T-helper 17 cell (primary cell): ENCODE measurements around the gene C16orf54. TPM values are rescaled to one million over a fixed set of nuclear protein-coding genes. Genes with fewer than 3 reads are reported as not detected.
"Not testable (repeated sequence)": the region's sequence is repeated elsewhere in the genome, so short reads cannot be mapped to it uniquely, and the experiment has no call there.

Source experiments
- ATAC-seq: fragments of 150-1000 bp; cut with Tn5 transposase; 2 replicates; pipeline ENCODE4 v1.10.0; 2021; ENCODE audit warnings: mild to moderate bottlenecking, moderate library complexity
- DNase-seq, 3 donors: peaks; one replicate each; pipeline versions ENCODE4 v3.0.0 to v3.0.0-alpha.2; 2020 to 2021
- H3K9me3 ChIP-seq: one replicate; pipeline ENCODE4 v1.7.0; 2013; ENCODE audit warnings: low read length, mild to moderate bottlenecking; ENCODE audit not compliant: control insufficient read depth, poor library complexity, severe bottlenecking
- H3K27ac Mint-ChIP-seq: one replicate; pipeline ENCODE4 v1.8.0; 2022; ENCODE audit warnings: mild to moderate bottlenecking, moderate library complexity, mixed read lengths
- H3K27me3 Mint-ChIP-seq: one replicate; pipeline ENCODE4 v1.8.0; 2022; ENCODE audit warnings: mixed read lengths
- H3K36me3 Mint-ChIP-seq: one replicate; pipeline ENCODE4 v1.8.0; 2022; ENCODE audit warnings: low read depth, mixed read lengths
- H3K4me1 Mint-ChIP-seq: one replicate; pipeline ENCODE4 v1.8.0; 2022; ENCODE audit warnings: mild to moderate bottlenecking, mixed read lengths
- H3K4me3 Mint-ChIP-seq: one replicate; pipeline ENCODE4 v1.8.0; 2022; ENCODE audit warnings: mild to moderate bottlenecking, moderate library complexity, mixed read lengths
- total RNA-seq, 4 donors: library from RNA in 2 of 4; stranded (reverse) in 2 of 4; gene quantifications; one replicate each; pipeline ENCODE4 v1.2.3 and lab custom pipeline; 2022 to 2026

The C16orf54 gene
- total RNA-seq, 2 donors from 2014 or later: 172 to 259 TPM

DNA sequence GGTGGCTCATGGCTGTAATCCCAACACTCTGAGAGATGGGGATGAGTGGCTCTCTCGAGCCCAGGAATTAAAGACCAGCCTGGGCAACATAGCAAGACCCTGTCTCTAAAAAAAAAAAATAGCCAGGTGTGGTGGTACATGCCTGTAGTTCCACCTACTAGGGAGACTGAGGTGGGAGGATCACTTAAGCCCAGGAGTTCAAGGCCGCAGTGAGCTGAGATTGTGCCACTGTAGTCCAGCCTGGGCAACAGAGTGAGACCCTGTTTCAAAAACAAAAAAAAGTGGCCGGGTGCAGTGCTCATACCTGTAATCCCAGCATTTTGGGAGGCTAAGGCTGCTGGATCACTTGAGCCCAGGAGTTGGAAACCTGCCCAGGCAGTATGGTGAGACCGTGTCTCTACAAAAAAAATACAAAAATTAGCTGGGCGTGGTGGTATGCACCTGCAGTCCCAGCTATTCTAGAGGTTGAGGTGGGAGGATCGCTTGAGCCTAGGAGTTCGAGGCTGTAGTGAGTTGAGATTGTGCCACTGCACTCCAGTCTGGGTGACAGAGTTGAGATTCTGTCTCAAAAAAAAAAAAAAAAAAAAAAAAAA, 3.0 kb downstream of the C16orf54 start:
- H3K9me3 ChIP-seq: no peaks in the 10 kb centered on the region
- Mint-ChIP-seq H3K27ac (peak overlapping the region; percentile 100), H3K4me1 (peaks cover 73% of the 10 kb centered on the region), H3K4me3 (peak overlapping the region; percentile 98), H3K27me3 (no peaks in the 10 kb centered on the region), H3K36me3 (peaks cover 16% of the 10 kb centered on the region)
- no peak for ATAC-seq
- no peak for DNase-seq

DNA sequence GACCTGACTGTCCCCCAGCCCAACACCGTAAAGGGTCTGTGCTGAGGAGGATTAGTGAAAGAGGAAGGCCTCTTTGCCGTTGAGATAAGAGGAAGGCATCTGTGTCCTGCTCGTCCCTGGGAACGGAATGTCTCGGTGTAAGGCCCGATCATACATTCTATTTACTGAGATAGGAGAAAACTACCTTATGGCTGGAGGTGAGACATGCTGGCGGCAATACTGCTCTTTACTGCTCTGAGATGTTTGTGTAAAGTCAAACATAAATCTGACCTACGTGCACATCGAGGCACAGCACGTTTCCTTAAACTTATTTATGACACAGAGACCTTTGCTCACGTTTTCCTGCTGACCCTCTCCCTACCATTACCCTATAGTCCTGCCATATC, 5.2 kb downstream of the C16orf54 start:
- Mint-ChIP-seq H3K4me1 (peaks cover 68% of the 10 kb centered on the region), H3K36me3 (peaks cover 16% of the 10 kb centered on the region), H3K27ac (peak overlapping the region; percentile 100)

DNA sequence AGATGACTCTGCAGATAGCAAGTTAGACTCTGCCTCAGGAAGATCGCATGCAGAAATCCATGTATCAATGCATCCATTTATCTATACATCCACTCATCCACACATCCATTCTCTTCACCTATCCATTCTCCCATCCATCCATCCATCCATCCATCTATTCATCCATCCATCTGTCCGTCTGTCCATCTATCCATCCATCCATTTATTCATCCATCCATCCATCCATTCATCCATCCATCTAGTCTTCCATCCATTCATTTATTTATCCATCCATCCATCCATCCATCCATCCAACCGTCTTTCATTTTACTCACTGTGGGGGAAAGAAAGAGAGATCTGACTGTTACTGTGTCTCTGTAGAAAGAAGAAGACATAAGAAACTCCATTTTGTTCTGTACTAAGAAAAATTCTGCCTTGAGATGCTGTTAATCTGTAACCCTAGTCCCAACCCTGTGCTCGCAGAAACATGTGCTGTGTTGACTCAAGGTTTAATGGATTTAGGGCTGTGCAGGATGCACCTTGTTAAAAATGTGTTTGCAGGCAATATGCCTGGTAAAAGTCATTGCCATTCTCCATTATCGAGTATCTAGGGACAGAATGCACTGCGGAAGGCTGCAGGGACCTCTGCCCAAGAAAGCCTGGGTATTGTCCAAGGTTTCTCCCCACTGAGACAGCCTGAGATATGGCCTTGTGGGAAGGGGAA, 5.7 kb downstream of the C16orf54 start:
- peak overlapping the region; percentile 69 for H3K4me3 Mint-ChIP-seq
- H3K27me3 Mint-ChIP-seq, ATAC-seq, H3K9me3 ChIP-seq, DNase-seq: not testable (repeated sequence)
- H3K4me1 Mint-ChIP-seq: peaks cover 70% of the 10 kb centered on the region
- H3K36me3 Mint-ChIP-seq: peaks cover 17% of the 10 kb centered on the region
- H3K27ac Mint-ChIP-seq: peak overlapping the region; percentile 100

More for the DNA sequence above, 5.2 kb downstream of the C16orf54 start:
- not testable (repeated sequence) for ATAC-seq, H3K9me3 ChIP-seq, DNase-seq, H3K27me3 Mint-ChIP-seq
- H3K4me3 Mint-ChIP-seq: peak overlapping the region; percentile 69

DNA sequence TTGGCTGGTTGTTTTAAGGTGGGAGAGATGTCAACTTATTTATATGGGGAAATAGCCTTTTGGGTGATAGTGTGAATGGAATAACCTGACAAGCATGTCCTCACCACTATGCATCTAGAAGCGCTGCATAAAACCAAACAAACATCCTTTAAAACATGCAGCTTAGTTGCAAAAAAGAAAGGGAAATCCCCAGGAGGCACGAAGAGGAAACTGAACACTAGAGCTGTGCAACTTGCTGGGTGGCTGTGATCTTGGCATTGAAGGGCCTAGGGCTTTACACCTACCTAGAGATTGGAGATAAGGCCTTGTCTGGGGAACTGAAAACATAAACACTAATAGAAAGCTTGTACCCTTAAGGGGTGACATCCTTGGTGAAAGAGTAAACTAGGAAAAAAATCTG, 7.3 kb downstream of the C16orf54 start:
- peak overlapping the region; percentile 100 for H3K27ac Mint-ChIP-seq
- no peaks in the 10 kb centered on the region for H3K27me3 Mint-ChIP-seq
- DNase-seq (peak in 2 of 3 donors; percentile 37 to 39), ATAC-seq (peak; percentile 91)
- peaks cover 13% of the 10 kb centered on the region for H3K36me3 Mint-ChIP-seq
- H3K9me3 ChIP-seq: no peaks in the 10 kb centered on the region
- H3K4me1 Mint-ChIP-seq: peaks cover 64% of the 10 kb centered on the region
- peak overlapping the region; percentile 61 for H3K4me3 Mint-ChIP-seq

DNA sequence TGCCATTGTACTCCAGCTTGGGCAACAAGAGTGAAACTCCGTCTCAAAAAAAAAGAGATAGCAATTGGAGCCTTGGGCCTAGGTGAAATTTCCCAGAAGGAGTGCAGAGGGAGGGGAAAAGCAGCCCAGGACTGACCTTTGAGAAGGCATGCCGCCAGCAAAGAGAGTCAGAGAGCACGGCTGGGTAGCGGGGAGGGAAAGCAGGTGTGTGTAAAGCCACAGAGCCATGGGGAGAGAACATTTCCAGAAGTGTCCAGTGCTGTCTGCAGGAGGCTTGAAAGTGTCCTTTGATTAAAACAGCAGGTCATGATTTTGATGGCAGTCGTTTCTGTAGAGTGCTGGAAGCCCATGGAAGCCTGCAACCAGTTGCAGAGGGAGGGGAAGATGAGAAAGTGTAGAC, 8.1 kb downstream of the C16orf54 start:
- H3K27me3 Mint-ChIP-seq: no peaks in the 10 kb centered on the region
- H3K27ac Mint-ChIP-seq: peak overlapping the region; percentile 100
- H3K9me3 ChIP-seq: no peaks in the 10 kb centered on the region
- H3K4me1 Mint-ChIP-seq: peaks cover 60% of the 10 kb centered on the region
- DNase-seq (no peak), ATAC-seq (no peak)
- peak overlapping the region; percentile 61 for H3K4me3 Mint-ChIP-seq
- H3K36me3 Mint-ChIP-seq: peaks cover 13% of the 10 kb centered on the region

DNA sequence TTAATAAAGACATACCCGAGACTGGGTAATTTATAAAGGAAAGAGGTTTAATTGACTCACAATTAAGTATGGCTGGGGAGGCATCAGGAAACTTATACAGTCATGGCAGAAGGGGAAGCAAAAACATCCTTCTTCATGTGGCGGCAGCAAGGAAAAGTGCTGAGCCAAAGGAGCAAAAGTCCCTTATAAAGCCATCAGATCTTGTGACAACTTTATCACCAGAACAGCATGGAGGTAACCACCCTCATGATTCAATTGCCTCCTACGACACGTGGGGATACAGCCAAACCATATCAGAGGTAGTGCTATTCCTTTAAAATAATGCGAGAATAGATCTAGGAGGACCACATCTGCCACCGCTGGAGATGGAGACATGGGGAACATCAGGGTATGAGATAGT, 9.0 kb downstream of the C16orf54 start:
- Mint-ChIP-seq H3K4me1 (peaks cover 58% of the 10 kb centered on the region), H3K27ac (peak overlapping the region; percentile 100), H3K4me3 (peak overlapping the region; percentile 49), H3K27me3 (no peaks in the 10 kb centered on the region), H3K36me3 (peaks cover 13% of the 10 kb centered on the region)
- no peak for DNase-seq
- ATAC-seq: no peak
- no peaks in the 10 kb centered on the region for H3K9me3 ChIP-seq

DNA sequence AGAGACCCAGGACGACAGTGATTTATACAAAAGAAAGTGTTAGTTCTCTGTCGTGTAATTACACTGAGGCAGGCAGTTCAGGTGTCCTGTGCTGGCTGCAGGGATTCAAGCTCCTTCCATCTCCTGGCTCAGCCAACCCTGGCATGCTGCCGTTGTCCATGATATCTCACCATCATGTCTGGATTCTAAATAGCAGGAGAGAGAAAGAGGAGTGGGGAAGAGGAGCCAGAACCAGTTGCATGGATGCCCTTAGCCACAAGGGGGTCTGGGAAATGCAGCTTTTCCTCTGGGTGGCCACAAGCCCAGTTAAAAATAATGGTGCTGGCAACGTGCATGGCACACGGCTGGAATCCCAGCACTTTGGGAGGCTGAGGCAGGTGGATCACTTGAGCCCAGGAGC, 9.7 kb downstream of the C16orf54 start:
- no peaks in the 10 kb centered on the region for H3K9me3 ChIP-seq
- ATAC-seq (no peak), DNase-seq (no peak)
- peaks cover 8% of the 10 kb centered on the region for H3K36me3 Mint-ChIP-seq
- H3K27ac Mint-ChIP-seq: peak overlapping the region; percentile 100
- no peaks in the 10 kb centered on the region for H3K27me3 Mint-ChIP-seq
- H3K4me3 Mint-ChIP-seq: peak overlapping the region; percentile 67
- peaks cover 51% of the 10 kb centered on the region for H3K4me1 Mint-ChIP-seq

DNA sequence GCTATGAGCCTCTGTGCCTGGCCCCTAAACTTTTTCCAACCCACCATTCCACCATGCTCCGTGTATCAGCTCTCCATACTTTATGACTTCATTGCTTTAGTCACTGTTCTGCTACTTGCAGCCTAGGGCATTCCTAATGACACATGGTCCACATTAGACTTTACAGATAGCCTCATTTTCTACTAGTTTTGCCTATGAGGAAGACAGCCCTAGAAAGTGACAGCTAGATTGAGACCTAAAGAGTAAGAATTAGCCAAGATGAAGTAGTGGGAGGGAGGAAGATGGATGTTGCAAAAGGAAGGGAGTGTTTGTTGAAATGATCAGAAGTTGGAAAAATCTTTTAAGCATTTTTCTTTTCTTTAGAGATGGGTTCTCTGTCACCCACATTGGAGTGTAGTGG, 11.0 kb downstream of the C16orf54 start:
- no peak for DNase-seq
- Mint-ChIP-seq H3K27me3 (no peaks in the 10 kb centered on the region), H3K36me3 (peaks cover 3% of the 10 kb centered on the region), H3K4me3 (no peak overlapping the region), H3K4me1 (peaks cover 38% of the 10 kb centered on the region), H3K27ac (peak overlapping the region; percentile 10)
- no peak for ATAC-seq
- no peaks in the 10 kb centered on the region for H3K9me3 ChIP-seq

DNA sequence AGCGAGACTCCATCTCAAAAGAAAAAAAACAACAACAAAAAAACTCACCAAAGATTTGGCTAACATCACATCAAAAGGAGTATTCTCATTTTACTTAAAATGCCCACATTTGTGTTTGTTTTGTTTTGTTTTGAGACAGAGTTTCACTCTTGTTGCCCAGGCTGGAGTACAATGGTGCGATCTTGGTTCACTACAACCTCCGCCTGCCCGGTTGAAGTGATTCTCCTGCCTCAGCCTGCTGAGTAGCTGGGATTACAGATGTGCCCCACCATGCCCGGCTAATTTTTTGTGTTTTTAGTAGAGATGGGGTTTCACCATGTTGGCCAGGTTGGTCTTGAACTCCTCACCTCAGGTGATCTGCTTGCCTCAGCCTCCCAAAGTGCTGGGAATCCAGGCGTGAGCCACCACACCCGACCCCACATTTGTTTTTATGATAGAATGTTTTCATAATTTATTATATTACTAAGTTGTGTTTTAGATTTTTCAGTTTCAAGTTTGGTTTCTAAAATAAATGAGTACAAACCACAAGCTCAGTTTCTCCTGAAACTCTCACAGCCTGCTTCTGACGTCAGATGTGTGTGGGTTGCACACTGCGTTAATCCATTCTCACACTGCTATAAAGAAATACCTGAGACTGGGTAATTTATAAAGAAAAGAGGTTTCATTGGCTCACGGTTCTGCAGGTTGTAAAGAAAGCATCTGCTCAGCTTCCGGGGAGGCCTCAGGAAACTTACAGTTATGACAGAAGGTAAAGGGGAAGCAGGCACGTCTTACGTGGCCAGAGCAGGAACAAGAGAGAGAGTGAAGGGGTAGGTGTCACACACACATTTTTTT, 13.8 kb downstream of the C16orf54 start:
- H3K9me3 ChIP-seq, H3K36me3 Mint-ChIP-seq, H3K4me3 Mint-ChIP-seq, DNase-seq, H3K27me3 Mint-ChIP-seq: not testable (repeated sequence)
- H3K4me1 Mint-ChIP-seq: peaks cover 24% of the 10 kb centered on the region
- H3K27ac Mint-ChIP-seq: peak overlapping the region; percentile 75
- peak; percentile 75 for ATAC-seq

DNA sequence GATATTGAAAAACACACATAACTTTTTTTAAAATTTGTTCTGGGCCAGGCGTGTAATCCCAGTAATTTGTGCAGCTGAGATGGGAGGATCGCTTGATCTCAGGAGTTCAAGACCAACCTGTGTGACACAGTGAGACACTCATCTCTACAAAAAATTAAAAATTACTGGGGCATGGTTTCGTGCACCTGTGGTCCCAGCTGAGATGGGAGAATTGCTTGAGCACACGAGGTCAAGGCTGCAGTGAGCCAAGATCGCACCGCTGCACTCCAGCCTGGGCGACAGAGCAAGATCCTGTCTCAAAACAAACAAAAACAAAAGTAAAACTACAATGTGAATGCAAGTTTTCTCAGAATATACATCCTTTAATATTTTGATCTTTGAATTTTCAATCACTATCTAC, 15.1 kb downstream of the C16orf54 start:
- Mint-ChIP-seq H3K4me3 (no peak overlapping the region), H3K4me1 (peaks cover 14% of the 10 kb centered on the region), H3K36me3 (peaks cover 1% of the 10 kb centered on the region), H3K27me3 (no peaks in the 10 kb centered on the region), H3K27ac (no peak overlapping the region)
- ATAC-seq (no peak), DNase-seq (no peak)
- no peaks in the 10 kb centered on the region for H3K9me3 ChIP-seq

DNA sequence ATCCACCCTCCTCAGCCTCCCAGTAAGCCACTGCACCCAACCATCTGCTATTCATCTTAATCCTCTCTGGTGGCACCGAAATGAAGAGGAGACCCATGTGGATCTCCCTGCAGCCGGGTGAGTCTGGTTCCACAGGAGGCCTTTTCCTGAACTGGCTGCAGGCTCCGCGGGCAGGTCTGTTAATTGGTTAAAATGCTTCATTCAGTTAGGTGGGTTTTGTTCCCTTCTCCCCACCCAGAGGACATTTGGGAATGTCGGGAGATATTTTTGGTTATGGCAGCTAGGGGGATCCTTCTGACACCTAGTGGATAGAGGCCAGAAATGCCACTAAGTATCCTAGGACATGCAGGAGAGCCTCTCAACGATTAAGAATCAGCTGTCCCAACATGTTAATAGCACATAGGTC, 16.7 kb downstream of the C16orf54 start:
- no peaks in the 10 kb centered on the region for H3K27me3 Mint-ChIP-seq
- DNase-seq: no peak
- no peak overlapping the region for H3K27ac Mint-ChIP-seq
- ATAC-seq: no peak
- H3K4me1 Mint-ChIP-seq: peaks cover 12% of the 10 kb centered on the region
- no peaks in the 10 kb centered on the region for H3K36me3 Mint-ChIP-seq
- no peaks in the 10 kb centered on the region for H3K9me3 ChIP-seq
- H3K4me3 Mint-ChIP-seq: no peak overlapping the region

DNA sequence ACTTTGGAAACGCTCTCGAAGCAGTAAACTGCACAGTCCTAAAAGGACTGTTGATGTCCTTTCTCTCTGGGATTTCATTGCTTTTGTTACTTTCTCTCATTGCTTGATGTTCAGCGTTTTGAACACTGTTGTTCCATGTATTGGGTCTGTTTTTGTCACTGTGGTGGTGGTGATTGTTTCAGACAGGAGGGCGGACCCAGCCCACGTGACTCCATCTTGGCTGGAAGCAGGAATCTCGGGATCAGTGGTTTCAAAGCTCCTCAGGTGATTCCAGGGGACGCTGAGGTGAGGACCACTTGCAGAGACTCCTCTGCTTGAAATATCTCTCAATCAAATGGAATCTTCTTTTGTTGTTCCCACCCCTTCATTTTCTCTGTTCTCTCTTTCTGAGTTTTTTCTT, 18.3 kb downstream of the C16orf54 start:
- H3K27ac Mint-ChIP-seq: peak overlapping the region; percentile 49
- ATAC-seq: no peak

DNA sequence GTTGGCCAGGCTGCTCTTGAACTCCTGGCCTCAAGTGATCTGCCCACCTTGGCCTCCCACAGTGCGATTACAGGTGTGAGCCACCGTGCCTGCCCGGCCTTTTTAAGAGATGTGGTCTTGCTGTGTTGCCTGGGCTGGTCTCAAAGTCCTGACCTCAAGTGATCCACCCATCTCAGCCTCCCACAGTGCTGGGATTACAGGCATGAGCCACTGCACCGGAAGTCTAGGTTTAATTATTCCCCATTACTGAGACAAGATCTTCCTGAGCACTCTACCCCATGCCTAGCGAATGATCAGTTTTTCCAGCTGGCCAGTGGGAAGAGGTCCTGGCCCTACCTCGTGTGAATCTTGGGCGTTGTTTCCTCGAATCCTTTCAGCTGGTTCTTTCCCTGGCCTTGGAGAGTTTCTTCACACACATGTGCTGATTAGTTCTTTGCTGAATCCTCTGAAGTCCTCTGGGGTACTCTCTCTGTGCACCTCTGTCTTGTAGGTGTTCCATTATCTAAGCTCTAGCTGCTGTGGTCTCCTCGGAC, 18.9 kb downstream of the C16orf54 start:
- Mint-ChIP-seq H3K4me3 (no peak overlapping the region), H3K36me3 (no peaks in the 10 kb centered on the region), H3K4me1 (peaks cover 12% of the 10 kb centered on the region), H3K27me3 (no peaks in the 10 kb centered on the region), H3K27ac (no peak overlapping the region)
- no peaks in the 10 kb centered on the region for H3K9me3 ChIP-seq
- DNase-seq: no peak
- ATAC-seq: no peak

More for the DNA sequence above, 18.3 kb downstream of the C16orf54 start:
- Mint-ChIP-seq H3K27me3 (no peaks in the 10 kb centered on the region), H3K4me3 (no peak overlapping the region), H3K4me1 (peaks cover 13% of the 10 kb centered on the region), H3K36me3 (no peaks in the 10 kb centered on the region)
- H3K9me3 ChIP-seq: no peaks in the 10 kb centered on the region
- DNase-seq: no peak
